ENCODE data around the gene SPTBN5.

GRCh38 chr15:41926185-41927056 lies 32.6 kb upstream of the SPTBN5 start:
- no peak for TF ChIP-seq CTCF (IDR thresholded peaks at IDR 0.05; ENCODE audit: low read depth, low read length)
- no peak for TF ChIP-seq EZH2phosphoT487 (IDR thresholded peaks at IDR 0.05; ENCODE audit: low read depth)
